ENCODE data around the gene TAGLN. TPM values are rescaled to one million over a fixed set of nuclear protein-coding genes. Genes with fewer than 3 reads are reported as not detected.
"Not testable (repeated sequence)": the region's sequence is repeated elsewhere in the genome, so short reads cannot be mapped to it uniquely, and the experiment has no call there.

Gene TAGLN
- total and polyA plus RNA-seq, 9 donors: 95.4 to 140 (median 113) TPM

- no peaks in the 10 kb centered on the region for H3K9me3 ChIP-seq (replicated peaks; ENCODE audit: control insufficient read depth, low read depth, low read length)
- peak overlapping the region; percentile 89 for H3K27ac ChIP-seq (ENCODE audit: low read length)
- peaks cover 21% of the 10 kb centered on the region for H3K36me3 ChIP-seq (ENCODE audit: control insufficient read depth, insufficient read depth, low read length)
- DNase-seq: peak; percentile 65
- peaks cover 27% of the 10 kb centered on the region for H3K4me1 ChIP-seq (ENCODE audit: control insufficient read depth, insufficient read depth, low read length)
- H3K4me3 ChIP-seq (ENCODE audit: low read length): peak overlapping the region; percentile 84
- WGBS (ENCODE audit: insufficient coverage): under 1% methylated on average over 26 of the region's 39 CpGs
- no peaks in the 10 kb centered on the region for H3K27me3 ChIP-seq (ENCODE audit: control insufficient read depth, insufficient read depth, low read length)
Measured at GRCh38 chr11:117179048-117179999, 19.8 kb upstream of the TAGLN start.

DNA sequence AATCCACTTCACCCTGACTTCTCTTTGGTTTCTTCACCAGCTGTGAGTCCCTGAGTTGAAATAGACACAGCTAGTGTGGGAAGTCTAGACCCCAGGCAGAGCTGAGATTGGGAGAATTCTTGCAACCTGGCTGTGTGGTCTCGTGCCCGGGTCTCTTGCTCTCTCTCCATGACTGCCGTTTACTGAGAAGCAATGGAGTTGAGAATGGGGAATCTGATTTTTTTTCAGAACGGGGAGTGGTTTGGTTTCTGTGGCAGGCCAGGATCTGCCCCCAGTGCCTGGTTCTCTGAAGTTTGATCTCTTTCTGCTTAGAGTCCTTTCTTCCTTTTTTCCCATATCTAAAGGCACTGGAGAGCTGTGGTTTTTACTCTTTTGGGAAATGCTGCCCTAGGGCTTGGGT lies 19.1 kb upstream of the TAGLN start:
- H3K36me3 ChIP-seq (ENCODE audit: control insufficient read depth, insufficient read depth, low read length): peaks cover 24% of the 10 kb centered on the region
- 50% methylated on average over 2 of the region's 4 CpGs for WGBS (ENCODE audit: insufficient coverage)
- peaks cover 27% of the 10 kb centered on the region for H3K4me1 ChIP-seq (ENCODE audit: control insufficient read depth, insufficient read depth, low read length)
- no peaks in the 10 kb centered on the region for H3K27me3 ChIP-seq (ENCODE audit: control insufficient read depth, insufficient read depth, low read length)
- H3K9me3 ChIP-seq (replicated peaks; ENCODE audit: control insufficient read depth, low read depth, low read length): no peaks in the 10 kb centered on the region
- peak; percentile 43 for DNase-seq
- H3K27ac ChIP-seq (ENCODE audit: low read length): peak overlapping the region; percentile 89
- H3K4me3 ChIP-seq (ENCODE audit: low read length): peak overlapping the region; percentile 84

DNA sequence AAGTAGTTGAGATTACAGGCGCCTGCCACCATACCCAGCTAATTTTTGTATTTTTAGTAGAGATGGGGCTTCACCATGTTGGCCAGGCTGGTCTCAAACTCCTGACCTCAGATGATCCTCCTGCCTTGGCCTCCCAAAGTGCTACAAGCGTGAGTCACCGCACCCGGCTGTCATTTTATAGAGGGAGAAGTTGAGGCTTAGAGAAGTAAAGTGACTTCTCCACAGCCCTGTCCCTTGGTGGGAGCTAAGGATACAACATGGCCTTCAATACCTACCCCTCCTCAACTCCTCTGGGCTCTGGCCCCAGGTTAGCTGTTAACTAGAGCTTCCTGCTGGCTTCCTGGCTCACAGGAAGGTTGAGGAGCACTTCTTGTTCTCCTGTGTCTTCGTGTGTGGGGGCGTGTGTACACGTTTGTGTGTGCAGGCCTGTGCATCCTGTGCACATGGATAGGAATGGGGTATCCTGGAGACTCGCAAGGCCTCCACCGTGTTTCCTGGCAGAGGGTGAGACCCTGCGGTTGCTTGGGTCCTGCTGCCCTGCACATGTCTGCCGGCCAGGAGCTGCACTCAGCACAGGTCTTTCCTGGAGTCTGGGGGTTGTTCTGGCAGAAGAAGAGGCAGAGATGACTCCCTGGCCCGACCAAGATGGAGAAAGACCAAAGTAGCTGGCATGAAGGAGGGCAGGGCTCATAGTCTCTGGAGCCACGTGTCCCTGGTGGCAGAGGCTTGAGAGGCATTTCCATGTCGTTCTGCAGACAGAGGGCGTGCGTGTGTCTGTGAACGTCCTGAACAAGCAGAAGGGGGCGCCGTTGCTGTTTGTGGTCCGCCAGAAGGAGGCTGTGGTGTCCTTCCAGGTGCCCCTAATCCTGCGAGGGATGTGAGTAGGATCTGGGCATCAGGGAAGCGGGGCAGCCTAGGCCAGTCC lies 18.2 kb upstream of the TAGLN start:
- H3K27me3 ChIP-seq (ENCODE audit: control insufficient read depth, insufficient read depth, low read length): no peaks in the 10 kb centered on the region
- H3K4me1 ChIP-seq (ENCODE audit: control insufficient read depth, insufficient read depth, low read length): peaks cover 27% of the 10 kb centered on the region
- H3K36me3 ChIP-seq (ENCODE audit: control insufficient read depth, insufficient read depth, low read length): peaks cover 30% of the 10 kb centered on the region
- no peaks in the 10 kb centered on the region for H3K9me3 ChIP-seq (replicated peaks; ENCODE audit: control insufficient read depth, low read depth, low read length)
- peak; percentile 60 for DNase-seq
- WGBS (ENCODE audit: insufficient coverage): 41% methylated on average over 16 of the region's 22 CpGs
- no peak overlapping the region for H3K27ac ChIP-seq (ENCODE audit: low read length)
- H3K4me3 ChIP-seq (ENCODE audit: low read length): no peak overlapping the region

- H3K9me3 ChIP-seq (replicated peaks; ENCODE audit: control insufficient read depth, low read depth, low read length): no peaks in the 10 kb centered on the region
- no peak overlapping the region for H3K4me3 ChIP-seq (ENCODE audit: low read length)
- H3K4me1 ChIP-seq (ENCODE audit: control insufficient read depth, insufficient read depth, low read length): peaks cover 27% of the 10 kb centered on the region
- DNase-seq: no peak
- H3K27me3 ChIP-seq (ENCODE audit: control insufficient read depth, insufficient read depth, low read length): no peaks in the 10 kb centered on the region
- no peak overlapping the region for H3K27ac ChIP-seq (ENCODE audit: low read length)
- WGBS (ENCODE audit: insufficient coverage): 84% methylated on average over 18 of the region's 22 CpGs
- H3K36me3 ChIP-seq (ENCODE audit: control insufficient read depth, insufficient read depth, low read length): peaks cover 38% of the 10 kb centered on the region
Measured at GRCh38 chr11:117181586-117182550, 17.3 kb upstream of the TAGLN start.

GRCh38 chr11:117182551-117182935 lies 16.6 kb upstream of the TAGLN start:
- no peak overlapping the region for H3K27ac ChIP-seq (ENCODE audit: low read length)
- H3K36me3 ChIP-seq (ENCODE audit: control insufficient read depth, insufficient read depth, low read length): peaks cover 44% of the 10 kb centered on the region
- peaks cover 27% of the 10 kb centered on the region for H3K4me1 ChIP-seq (ENCODE audit: control insufficient read depth, insufficient read depth, low read length)
- no peak overlapping the region for H3K4me3 ChIP-seq (ENCODE audit: low read length)
- WGBS (ENCODE audit: insufficient coverage): 96% methylated on average over 4 of the region's 10 CpGs
- H3K27me3 ChIP-seq (ENCODE audit: control insufficient read depth, insufficient read depth, low read length): no peaks in the 10 kb centered on the region
- no peaks in the 10 kb centered on the region for H3K9me3 ChIP-seq (replicated peaks; ENCODE audit: control insufficient read depth, low read depth, low read length)
- no peak for DNase-seq

- H3K4me1 ChIP-seq (ENCODE audit: control insufficient read depth, insufficient read depth, low read length): peaks cover 25% of the 10 kb centered on the region
- H3K36me3 ChIP-seq (ENCODE audit: control insufficient read depth, insufficient read depth, low read length): peaks cover 51% of the 10 kb centered on the region
- 94% methylated on average over 7 of the region's 13 CpGs for WGBS (ENCODE audit: insufficient coverage)
- not testable (repeated sequence) for H3K9me3 ChIP-seq (replicated peaks; ENCODE audit: control insufficient read depth, low read depth, low read length); H3K4me3 ChIP-seq (ENCODE audit: low read length); DNase-seq; H3K27ac ChIP-seq (ENCODE audit: low read length); H3K27me3 ChIP-seq (ENCODE audit: control insufficient read depth, insufficient read depth, low read length)
Measured at GRCh38 chr11:117183178-117183577, 16.0 kb upstream of the TAGLN start.

- H3K4me3 ChIP-seq (ENCODE audit: low read length): no peak overlapping the region
- H3K4me1 ChIP-seq (ENCODE audit: control insufficient read depth, insufficient read depth, low read length): peaks cover 25% of the 10 kb centered on the region
- no peak overlapping the region for H3K27ac ChIP-seq (ENCODE audit: low read length)
- DNase-seq: peak; percentile 3
- H3K9me3 ChIP-seq (replicated peaks; ENCODE audit: control insufficient read depth, low read depth, low read length): no peaks in the 10 kb centered on the region
- H3K36me3 ChIP-seq (ENCODE audit: control insufficient read depth, insufficient read depth, low read length): peaks cover 56% of the 10 kb centered on the region
- 85% methylated on average over 8 of the region's 11 CpGs for WGBS (ENCODE audit: insufficient coverage)
- no peaks in the 10 kb centered on the region for H3K27me3 ChIP-seq (ENCODE audit: control insufficient read depth, insufficient read depth, low read length)
Measured at GRCh38 chr11:117183724-117184349, 15.3 kb upstream of the TAGLN start.

- Histone ChIP-seq H3K9me3 (replicated peaks; ENCODE audit: control insufficient read depth, low read depth, low read length) (no peaks in the 10 kb centered on the region), H3K4me3 (ENCODE audit: low read length) (no peak overlapping the region), H3K27ac (ENCODE audit: low read length) (no peak overlapping the region), H3K27me3 (ENCODE audit: control insufficient read depth, insufficient read depth, low read length) (no peaks in the 10 kb centered on the region), H3K36me3 (ENCODE audit: control insufficient read depth, insufficient read depth, low read length) (peaks cover 76% of the 10 kb centered on the region), H3K4me1 (ENCODE audit: control insufficient read depth, insufficient read depth, low read length) (peaks cover 8% of the 10 kb centered on the region)
- peak; percentile 31 for DNase-seq
- 95% methylated on average over 2 of the region's 5 CpGs for WGBS (ENCODE audit: insufficient coverage)
Measured at GRCh38 chr11:117185736-117186430, 13.3 kb upstream of the TAGLN start.

DNA sequence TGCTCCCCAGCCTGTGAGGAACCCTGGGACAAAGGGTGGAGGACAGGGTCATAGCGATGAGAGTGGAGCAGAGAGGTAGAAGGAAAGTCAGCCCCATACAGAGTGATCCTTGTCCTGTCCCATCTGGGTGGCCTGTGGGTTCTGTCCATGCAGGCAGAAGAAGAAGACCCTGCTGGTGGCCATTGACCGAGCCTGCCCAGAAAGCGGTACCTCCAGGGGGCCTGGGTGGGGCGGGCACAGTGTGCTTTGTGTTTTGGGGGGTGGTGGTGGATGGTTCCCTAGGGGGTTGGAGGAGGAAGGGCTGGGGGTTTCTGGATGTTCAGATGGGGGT lies 12.8 kb upstream of the TAGLN start:
- H3K4me1 ChIP-seq (ENCODE audit: control insufficient read depth, insufficient read depth, low read length): peaks cover 2% of the 10 kb centered on the region
- DNase-seq: no peak
- H3K36me3 ChIP-seq (ENCODE audit: control insufficient read depth, insufficient read depth, low read length): peaks cover 75% of the 10 kb centered on the region
- H3K4me3 ChIP-seq (ENCODE audit: low read length): no peak overlapping the region
- H3K27me3 ChIP-seq (ENCODE audit: control insufficient read depth, insufficient read depth, low read length): no peaks in the 10 kb centered on the region
- 94% methylated on average over 3 of the region's 4 CpGs for WGBS (ENCODE audit: insufficient coverage)
- H3K9me3 ChIP-seq (replicated peaks; ENCODE audit: control insufficient read depth, low read depth, low read length): no peaks in the 10 kb centered on the region
- H3K27ac ChIP-seq (ENCODE audit: low read length): no peak overlapping the region
